CD4-positive, alpha-beta memory T cell (primary cell): Measurements from ENCODE around the gene MDN1. TPM values are rescaled to one million over a fixed set of nuclear protein-coding genes. Genes with fewer than 3 reads are reported as not detected.

Experiments
- CTCF ChIA-PET: fragments of 350-600 bp; sonication (Branson Sonifier 250); formaldehyde crosslinking; loops from one replicate; lab custom pipeline; 2021; ENCODE audit warnings: inconsistent platforms; ENCODE audit not compliant: partially characterized antibody; lab: Charles Lee
- POLR2A ChIA-PET: fragments of 350-600 bp; sonication (Branson Sonifier 250); formaldehyde crosslinking; loops from one replicate; lab custom pipeline; 2021; ENCODE audit not compliant: partially characterized antibody; lab: Charles Lee
- DNase-seq, 5 donors: peaks; one replicate each; pipeline versions ENCODE4 v3.0.0 to v3.0.0-alpha.2; 2020 to 2022; ENCODE audit warnings: mixed read lengths in 1 of 5
- H3K27ac ChIP-seq: one replicate; pipeline ENCODE4 v1.7.0; 2013; ENCODE audit warnings: low read depth, low read length
- H3K27me3 ChIP-seq: 2 replicates; pipeline ENCODE4 v1.7.0; 2013; ENCODE audit warnings: mild to moderate bottlenecking, low read length, moderate library complexity; ENCODE audit not compliant: insufficient read depth
- H3K36me3 ChIP-seq: 2 replicates; pipeline ENCODE4 v1.7.0; 2013; ENCODE audit warnings: mild to moderate bottlenecking, low read length, moderate library complexity; ENCODE audit not compliant: insufficient read depth
- H3K4me1 ChIP-seq: 2 replicates; pipeline ENCODE4 v1.7.0; 2013; ENCODE audit warnings: mild to moderate bottlenecking, low read length, moderate library complexity; ENCODE audit not compliant: insufficient read depth
- H3K4me3 ChIP-seq, 2 donors: one replicate each; pipeline ENCODE4 v1.7.0; 2013; ENCODE audit warnings: low read length in 2 of 2, mild to moderate bottlenecking in 1 of 2
- H3K9me3 ChIP-seq, 2 donors: one replicate each; pipeline ENCODE4 v1.7.0; 2013; ENCODE audit warnings: low read length in 2 of 2, control low read depth in 1 of 2; ENCODE audit not compliant: control insufficient read depth in 1 of 2
- H3K27ac Mint-ChIP-seq, 7 donors: one replicate each; pipeline ENCODE4 v1.8.0; 2020 to 2021; ENCODE audit warnings: mixed read lengths in 7 of 7, mild to moderate bottlenecking in 6 of 7, inconsistent platforms in 3 of 7, moderate library complexity in 3 of 7
- H3K27me3 Mint-ChIP-seq, 2 donors: one replicate each; pipeline ENCODE4 v1.8.0; 2020 to 2021; ENCODE audit warnings: mixed read lengths in 2 of 2
- H3K36me3 Mint-ChIP-seq, 2 donors: one replicate each; pipeline ENCODE4 v1.8.0; 2020 to 2021; ENCODE audit warnings: mixed read lengths in 2 of 2, inconsistent platforms in 1 of 2, mild to moderate bottlenecking in 1 of 2
- H3K4me1 Mint-ChIP-seq, 4 donors: one replicate each; pipeline ENCODE4 v1.8.0; 2020 to 2021; ENCODE audit warnings: mixed read lengths in 4 of 4, mild to moderate bottlenecking in 1 of 4
- H3K4me3 Mint-ChIP-seq, 8 donors: one replicate each; pipeline ENCODE4 v1.8.0; 2020 to 2021; ENCODE audit warnings: mixed read lengths in 8 of 8, mild to moderate bottlenecking in 7 of 8, moderate library complexity in 6 of 8, inconsistent platforms in 3 of 8
- H3K9me3 Mint-ChIP-seq, 8 donors: one replicate each; pipeline ENCODE4 v1.8.0; 2020 to 2021; ENCODE audit warnings: mixed read lengths in 8 of 8, mild to moderate bottlenecking in 5 of 8, inconsistent platforms in 3 of 8, moderate library complexity in 1 of 8
- intact Hi-C: fragments of 100-400 bp; cut with micrococcal nuclease; formaldehyde crosslinking; loops from one replicate; pipeline ENCODE4 v1.15.1; 2023
- polyA plus RNA-seq, 2 donors: library from polyadenylated mRNA; unstranded; fragments of 300-500 nt; fragmentation: Illumina TruSeq; gene quantifications; one replicate each; pipeline ENCODE4 v1.2.3, GENCODE V29; 2021
- total RNA-seq, 2 experiments: library from RNA; stranded (reverse); gene quantifications; one replicate each; pipeline ENCODE4 v1.2.3, GENCODE V29; 2021

The MDN1 gene
- total and polyA plus RNA-seq, 4 experiments from 2014 or later = 4.1 to 72.2 (median 36.1) TPM

DNA sequence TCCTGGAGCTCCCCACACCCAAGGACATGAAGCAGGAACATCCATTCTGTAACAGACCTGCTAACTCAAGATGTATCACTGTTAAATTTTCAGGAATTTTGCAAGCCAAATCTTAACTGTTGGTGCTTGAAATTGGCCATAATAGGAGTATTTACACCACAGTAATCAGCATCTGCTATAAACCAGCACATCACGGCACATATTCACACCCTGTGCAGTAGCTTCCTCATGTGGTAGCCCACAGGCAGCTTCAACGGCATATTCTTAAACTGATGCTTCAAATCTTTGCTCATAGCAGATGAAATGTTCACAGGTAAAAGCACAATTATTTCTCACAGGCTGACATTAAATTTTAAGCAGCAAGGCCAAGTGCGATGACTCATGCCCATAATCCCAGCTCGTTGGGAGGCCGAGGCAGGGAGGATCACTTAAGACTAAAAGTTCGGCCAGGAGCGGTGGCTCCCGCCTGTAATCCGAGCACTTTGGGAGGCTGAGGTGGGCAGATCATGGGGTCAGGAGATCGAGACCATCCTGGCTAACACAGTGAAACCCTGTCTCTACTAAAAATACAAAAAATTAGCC is 137.5 kb downstream of the MDN1 start:
- Histone ChIP-seq H3K36me3 (peaks cover 64% of the 10 kb centered on the region), H3K4me3 (no peak overlapping the region), H3K9me3 (no peaks in the 10 kb centered on the region), H3K4me1 (no peaks in the 10 kb centered on the region), H3K27me3 (no peaks in the 10 kb centered on the region), H3K27ac (no peak overlapping the region)
- POLR2A ChIA-PET = no interaction called here
- DNase-seq = no peak
- Mint-ChIP-seq H3K27me3 (no peaks in the 10 kb centered on the region), H3K9me3 (no peaks in the 10 kb centered on the region), H3K27ac (peak overlapping the region in 1 of 7 donors; percentile 65), H3K4me1 (no peaks in the 10 kb centered on the region), H3K4me3 (no peak overlapping the region), H3K36me3 (peaks cover 64 to 77% of the 10 kb centered on the region in 2 donors)
- CTCF ChIA-PET = no interaction called here
- intact Hi-C loops = no loop called here

DNA sequence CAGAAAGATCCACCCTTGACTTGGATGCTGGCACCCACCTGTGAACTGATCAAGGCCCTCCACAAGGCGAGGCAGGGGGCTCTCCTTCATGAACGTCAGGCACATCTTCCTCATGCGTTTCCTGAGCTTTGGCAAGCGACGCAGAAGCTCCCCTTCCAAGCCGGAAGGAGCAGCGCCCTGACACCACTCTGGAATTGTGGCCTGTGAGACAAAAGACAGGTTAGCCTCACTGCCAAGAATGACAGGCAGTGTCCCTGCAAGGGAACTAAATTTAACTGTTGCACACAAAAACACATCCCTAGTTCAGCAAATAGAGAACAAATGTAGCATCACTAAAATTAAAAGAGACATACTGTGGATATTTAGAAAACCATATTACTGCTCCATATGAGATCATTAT is 139.0 kb downstream of the MDN1 start:
- Mint-ChIP-seq H3K27ac (no peak overlapping the region), H3K9me3 (no peaks in the 10 kb centered on the region), H3K27me3 (no peaks in the 10 kb centered on the region), H3K36me3 (peaks cover 63 to 77% of the 10 kb centered on the region in 2 donors), H3K4me3 (no peak overlapping the region), H3K4me1 (no peaks in the 10 kb centered on the region)
- Histone ChIP-seq H3K9me3 (no peaks in the 10 kb centered on the region), H3K36me3 (peaks cover 69% of the 10 kb centered on the region), H3K27ac (no peak overlapping the region), H3K4me1 (no peaks in the 10 kb centered on the region), H3K4me3 (no peak overlapping the region), H3K27me3 (no peaks in the 10 kb centered on the region)
- ChIA-PET POLR2A (no interaction called here), CTCF (interaction anchor here (1.2 kb wide), 1 partner anchor 248 kb away, joined by 3 read pairs; no protein-coding TSS in a partner anchor)
- DNase-seq = no peak
- intact Hi-C loops = no loop called here

DNA sequence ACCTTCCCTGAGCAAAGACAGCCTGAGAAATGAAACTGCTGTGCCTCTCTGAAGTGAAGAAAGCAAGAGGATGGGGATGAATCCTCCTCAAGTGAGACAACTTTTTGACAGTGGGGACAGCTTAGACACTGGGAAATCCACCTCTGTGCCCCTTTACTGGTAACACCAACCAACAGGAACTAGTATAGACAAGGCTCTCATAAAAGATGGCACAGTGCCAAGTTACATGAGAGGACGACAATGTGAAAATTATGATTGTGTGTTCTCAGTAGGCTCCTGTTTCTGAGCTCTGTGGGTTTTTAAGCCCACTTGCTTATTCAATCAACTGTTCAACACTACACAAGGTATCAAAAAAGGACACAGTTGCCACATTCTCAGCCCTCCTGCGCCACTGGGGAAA is 139.4 kb downstream of the MDN1 start:
- POLR2A ChIA-PET = interaction anchor here (0.5 kb wide), 1 partner anchor 1100 kb away, joined by 3 read pairs; no protein-coding TSS in a partner anchor
- DNase-seq = no peak
- Mint-ChIP-seq H3K4me1 (no peaks in the 10 kb centered on the region), H3K36me3 (peaks cover 63 to 77% of the 10 kb centered on the region in 2 donors), H3K4me3 (no peak overlapping the region), H3K9me3 (no peaks in the 10 kb centered on the region), H3K27me3 (no peaks in the 10 kb centered on the region), H3K27ac (no peak overlapping the region)
- H3K4me1 ChIP-seq = no peaks in the 10 kb centered on the region
- CTCF ChIA-PET = interaction anchor here (1.2 kb wide), 1 partner anchor 248 kb away, joined by 3 read pairs; no protein-coding TSS in a partner anchor
- no peaks in the 10 kb centered on the region for H3K9me3 ChIP-seq
- H3K4me3 ChIP-seq = no peak overlapping the region
- H3K36me3 ChIP-seq = peaks cover 69% of the 10 kb centered on the region
- intact Hi-C loops = no loop called here
- H3K27me3 ChIP-seq = no peaks in the 10 kb centered on the region
- no peak overlapping the region for H3K27ac ChIP-seq

DNA sequence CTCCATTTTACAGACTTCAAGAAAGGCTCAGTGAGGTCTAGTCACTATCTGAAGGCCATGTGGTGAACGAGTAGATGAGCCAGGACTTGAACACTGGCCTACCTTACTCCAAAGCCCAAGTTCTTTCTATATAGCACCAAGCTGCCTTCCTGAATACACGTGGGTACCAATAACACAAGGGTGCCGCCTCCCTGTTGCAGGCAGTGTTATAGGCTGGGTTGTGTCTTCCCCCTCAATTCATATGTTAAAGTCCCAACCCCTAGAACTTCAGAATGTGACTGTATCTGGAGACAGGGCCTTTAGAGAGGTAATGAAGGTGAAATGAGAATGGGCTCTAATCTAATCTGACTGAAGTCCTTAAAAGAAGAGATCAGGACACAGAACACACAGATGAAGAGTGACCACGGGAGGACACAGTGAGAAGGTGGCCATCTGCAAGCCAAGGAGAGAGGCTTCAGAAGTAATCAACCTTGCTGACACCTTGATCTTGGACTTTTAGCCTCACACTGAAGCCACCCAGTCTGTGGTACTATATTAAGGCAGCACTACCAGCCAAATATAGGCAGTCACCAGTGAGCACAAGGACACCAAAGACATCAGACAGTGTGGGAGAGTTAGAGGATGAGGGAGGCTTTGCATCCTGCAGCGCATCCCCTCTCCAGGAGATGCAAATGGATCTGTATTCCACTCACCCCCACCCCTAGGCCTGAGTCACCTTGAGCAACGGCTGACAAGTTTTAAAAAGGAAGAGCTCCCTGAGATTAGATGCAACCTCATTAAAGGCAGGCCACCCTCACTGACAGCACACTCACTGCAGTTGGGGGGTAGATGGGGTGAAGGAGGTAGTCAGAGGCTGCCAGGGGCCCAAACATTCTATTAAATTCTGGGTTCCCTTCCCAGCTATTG is 140.1 kb downstream of the MDN1 start:
- ChIA-PET POLR2A (interaction anchor here (0.5 kb wide), 1 partner anchor 1101 kb away, joined by 3 read pairs; no protein-coding TSS in a partner anchor), CTCF (interaction anchor here (1.2 kb wide), 1 partner anchor 247 kb away, joined by 3 read pairs; no protein-coding TSS in a partner anchor)
- DNase-seq = no peak
- Histone ChIP-seq H3K4me3 (no peak overlapping the region), H3K4me1 (no peaks in the 10 kb centered on the region), H3K36me3 (peaks cover 69% of the 10 kb centered on the region), H3K27me3 (no peaks in the 10 kb centered on the region), H3K27ac (no peak overlapping the region), H3K9me3 (no peaks in the 10 kb centered on the region)
- H3K27ac Mint-ChIP-seq = no peak overlapping the region
- peaks cover 62 to 77% of the 10 kb centered on the region in 2 donors for H3K36me3 Mint-ChIP-seq
- H3K27me3 Mint-ChIP-seq = no peaks in the 10 kb centered on the region
- H3K4me1 Mint-ChIP-seq = no peaks in the 10 kb centered on the region
- H3K9me3 Mint-ChIP-seq = no peaks in the 10 kb centered on the region
- no peak overlapping the region for H3K4me3 Mint-ChIP-seq
- intact Hi-C loops = no loop called here

DNA sequence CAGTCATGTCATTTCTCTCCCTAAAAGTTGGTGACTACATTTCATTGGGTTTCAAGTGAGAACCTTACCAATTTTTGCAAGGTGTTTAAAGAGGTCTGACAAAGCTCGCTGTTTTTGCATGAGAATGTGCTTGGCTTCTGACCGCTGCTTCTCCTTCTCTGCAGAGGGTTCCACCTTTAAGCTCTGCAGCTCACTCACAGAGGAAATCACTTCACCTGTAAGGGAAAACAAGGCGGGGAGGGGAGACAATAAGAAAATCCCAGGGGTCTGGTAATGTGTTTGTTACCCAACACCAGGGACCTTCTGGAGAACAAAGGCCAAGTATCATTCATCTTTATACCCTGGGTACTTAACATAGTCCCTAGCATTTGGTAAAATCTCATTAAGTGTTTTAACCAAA is 141.1 kb downstream of the MDN1 start:
- H3K36me3 Mint-ChIP-seq = peaks cover 60 to 77% of the 10 kb centered on the region in 2 donors
- POLR2A ChIA-PET = no interaction called here
- intact Hi-C loops = no loop called here

DNA sequence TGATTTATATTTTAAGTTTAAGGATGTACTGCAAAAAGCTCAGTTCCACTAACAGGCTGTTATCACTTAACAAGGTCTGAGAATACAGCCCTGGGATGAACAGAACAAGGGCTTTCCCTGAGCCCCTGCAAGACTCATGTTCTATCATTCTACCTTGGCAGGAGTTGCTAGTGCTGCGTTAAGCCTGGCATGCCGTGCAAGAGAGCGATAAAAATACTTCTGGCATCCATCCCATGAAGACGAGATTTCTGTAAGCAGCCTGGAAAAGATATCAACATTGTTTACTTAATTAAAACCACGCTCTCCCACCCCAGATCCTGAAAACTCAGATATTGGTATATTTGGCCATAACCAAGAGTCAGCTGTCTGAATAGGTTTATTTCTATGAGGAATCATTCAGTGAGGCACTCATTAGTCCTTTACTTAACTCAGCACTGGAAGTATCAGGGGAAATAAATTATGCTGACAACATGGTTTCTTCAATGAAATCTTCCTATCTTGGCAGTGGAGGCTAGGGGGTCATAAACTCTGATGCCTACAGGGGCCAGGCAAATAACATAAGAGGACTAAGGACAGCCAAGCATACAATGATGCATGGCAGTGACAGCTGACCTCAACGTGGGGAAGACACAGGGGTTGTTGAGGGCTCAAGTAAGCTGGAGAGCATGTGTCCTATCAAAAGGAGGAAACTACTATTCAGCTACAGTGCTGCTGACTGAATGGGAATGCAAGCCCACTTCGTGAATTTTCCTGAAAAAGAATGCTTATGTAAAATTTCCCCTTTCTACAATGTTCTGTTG is 143.4 kb downstream of the MDN1 start:
- no peaks in the 10 kb centered on the region for H3K9me3 Mint-ChIP-seq
- Histone ChIP-seq H3K36me3 (peaks cover 78% of the 10 kb centered on the region), H3K27ac (no peak overlapping the region), H3K9me3 (no peaks in the 10 kb centered on the region), H3K27me3 (no peaks in the 10 kb centered on the region), H3K4me1 (no peaks in the 10 kb centered on the region), H3K4me3 (no peak overlapping the region)
- no peaks in the 10 kb centered on the region for H3K4me1 Mint-ChIP-seq
- no peaks in the 10 kb centered on the region for H3K27me3 Mint-ChIP-seq
- no peak for DNase-seq
- no peak overlapping the region for H3K4me3 Mint-ChIP-seq
- peaks cover 61 to 81% of the 10 kb centered on the region in 2 donors for H3K36me3 Mint-ChIP-seq
- ChIA-PET CTCF (no interaction called here), POLR2A (no interaction called here)
- peak overlapping the region in 2 of 7 donors; percentile 18 to 28 for H3K27ac Mint-ChIP-seq
- intact Hi-C loops = no loop called here

More for the DNA sequence above, 141.1 kb downstream of the MDN1 start:
- no peaks in the 10 kb centered on the region for H3K9me3 ChIP-seq
- H3K4me1 ChIP-seq = no peaks in the 10 kb centered on the region
- H3K4me1 Mint-ChIP-seq = no peaks in the 10 kb centered on the region
- no peaks in the 10 kb centered on the region for H3K9me3 Mint-ChIP-seq
- peaks cover 73% of the 10 kb centered on the region for H3K36me3 ChIP-seq
- H3K4me3 ChIP-seq = no peak overlapping the region
- no peak overlapping the region for H3K4me3 Mint-ChIP-seq
- CTCF ChIA-PET = no interaction called here
- H3K27ac ChIP-seq = no peak overlapping the region
- no peak for DNase-seq
- no peaks in the 10 kb centered on the region for H3K27me3 Mint-ChIP-seq
- H3K27ac Mint-ChIP-seq = peak overlapping the region in 1 of 7 donors; percentile 25
- no peaks in the 10 kb centered on the region for H3K27me3 ChIP-seq
